ENCODE data around the gene LRRC3C.

- TF ChIP-seq CTCF (IDR thresholded peaks at IDR 0.05) (no peak), POLR2A (IDR thresholded peaks at IDR 0.05) (no peak)
These were observed 38.3 kb upstream of the LRRC3C start for GRCh38 chr17:39889200-39889599.
